NCI-H187 treated with DMSO at 0.1 percent for 48 hours (cell line): Measurements from ENCODE around the gene SCNN1B.
"Not testable (repeated sequence)": the region's sequence is repeated elsewhere in the genome, so short reads cannot be mapped to it uniquely, and the experiment has no call there.

ENCODE experiments used
- DNase-seq: peaks from one replicate; lab custom pipeline; 2025; lab: John Stamatoyannopoulos, UW

The SCNN1B gene

DNA sequence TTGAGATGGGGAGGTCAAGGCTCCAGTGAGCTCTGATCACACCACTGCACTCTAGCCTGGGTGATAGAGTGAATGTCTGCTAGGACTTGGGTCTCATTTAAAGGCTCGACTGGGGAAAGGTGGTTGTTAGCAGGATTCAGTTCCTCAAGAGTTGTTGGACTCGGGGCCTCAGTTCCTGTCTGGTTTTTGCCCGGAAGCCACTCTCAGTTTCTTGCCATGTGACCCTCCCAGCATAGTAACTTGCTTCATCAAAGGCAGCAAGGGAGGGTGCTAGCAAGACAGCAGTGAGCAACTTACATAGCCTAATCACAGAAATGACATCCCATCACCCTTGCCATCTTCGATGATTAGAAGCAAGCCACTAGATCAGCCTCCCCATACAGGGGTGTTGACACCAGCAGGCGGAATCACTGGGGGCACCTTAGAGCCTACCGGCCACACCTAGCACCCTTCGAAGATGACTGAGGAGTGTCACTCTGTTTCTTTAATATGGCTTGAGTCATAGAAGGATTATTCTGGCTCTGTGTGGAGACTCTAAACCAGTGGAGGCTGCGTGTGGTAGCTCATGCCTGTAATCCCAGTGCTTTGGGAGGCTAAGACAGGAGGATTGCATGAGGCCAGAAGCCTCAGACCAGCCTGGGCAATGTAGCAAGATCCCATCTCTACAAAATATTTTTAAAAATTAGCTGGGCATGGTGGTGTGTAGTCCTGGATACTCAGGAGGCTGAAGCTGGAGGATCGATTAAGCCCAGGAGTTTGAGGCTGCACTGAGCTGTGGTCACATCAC is 13.2 kb upstream of the SCNN1B start:
- DNase-seq, result no peak

DNA sequence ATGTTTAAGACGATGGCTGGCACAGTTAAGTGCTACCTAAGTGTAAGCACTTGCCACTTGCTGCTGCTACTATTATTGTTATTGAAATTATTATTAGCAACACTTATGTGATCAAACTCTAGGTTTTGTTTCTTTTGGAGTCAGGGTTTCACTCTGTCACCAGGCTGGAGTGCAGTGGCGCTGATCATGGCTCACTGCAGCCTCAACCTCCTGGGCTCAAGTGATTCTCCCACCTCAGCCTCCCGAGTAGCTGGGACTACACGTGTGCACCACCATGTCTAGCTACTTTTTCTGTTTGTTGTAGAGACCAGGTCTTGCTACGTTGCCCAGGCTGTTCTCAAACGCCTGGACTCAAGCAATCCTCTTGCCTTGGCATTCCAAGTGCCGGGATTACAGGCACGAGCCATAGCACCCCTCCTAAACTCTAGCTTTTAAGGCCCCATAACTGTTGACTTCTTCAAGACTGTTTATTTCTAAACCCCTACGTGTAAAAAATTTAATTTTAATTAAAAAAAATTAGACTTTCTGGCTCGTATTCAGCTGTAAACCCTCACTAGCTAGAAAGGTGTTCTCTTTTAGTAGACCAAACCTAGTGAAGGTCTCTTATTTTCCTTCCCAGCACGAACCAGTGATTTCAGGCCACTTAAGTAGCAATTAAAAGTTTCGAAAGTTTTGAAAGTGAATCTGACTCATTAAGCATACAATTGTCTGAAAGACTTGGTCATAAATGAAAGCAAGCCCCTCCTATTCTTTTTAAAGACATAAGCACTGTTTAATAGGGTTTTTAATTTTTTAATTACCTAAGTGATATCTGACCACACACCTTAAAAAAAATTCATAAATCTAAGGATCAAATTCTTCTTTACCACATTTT is 11.7 kb upstream of the SCNN1B start:
- no peak for DNase-seq

DNA sequence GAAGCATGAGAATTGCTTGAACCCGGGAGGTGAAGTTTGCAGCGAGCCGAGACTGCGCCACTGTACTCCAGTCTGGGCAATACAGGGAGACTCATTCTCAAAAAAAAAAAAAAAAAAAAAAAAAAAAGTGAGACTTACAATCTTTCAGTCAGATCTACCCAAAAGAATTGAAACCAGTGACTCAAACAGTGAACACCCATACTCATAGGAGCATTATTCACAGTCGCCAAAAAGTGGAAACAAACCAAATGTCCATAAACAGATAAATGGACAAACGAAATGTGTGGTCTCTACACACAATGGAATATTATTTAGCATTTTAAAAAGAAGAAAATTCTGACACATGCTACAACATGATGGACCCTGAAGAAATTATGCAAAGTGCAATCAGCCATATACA is 9.1 kb upstream of the SCNN1B start:
- DNase-seq, result no peak

DNA sequence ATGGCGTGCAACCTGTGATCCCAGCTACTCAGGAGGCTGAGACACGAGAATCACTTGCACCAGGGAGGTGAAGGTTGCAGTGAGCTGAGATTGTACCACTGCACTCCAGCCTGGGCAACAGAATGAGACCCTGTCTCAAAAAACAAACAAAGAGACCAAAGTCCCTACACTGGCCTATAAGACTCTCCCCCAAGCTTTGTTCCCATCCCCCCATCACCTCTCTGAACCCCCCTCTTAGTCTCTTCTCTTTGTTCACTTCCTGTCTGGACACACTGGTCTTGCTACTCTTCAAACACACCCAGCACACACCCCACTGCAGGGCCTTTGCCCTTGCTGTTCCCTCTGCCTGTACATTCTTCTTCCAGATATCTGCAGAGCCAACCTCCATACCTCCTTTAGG is 7.8 kb upstream of the SCNN1B start:
- DNase-seq, result no peak

DNA sequence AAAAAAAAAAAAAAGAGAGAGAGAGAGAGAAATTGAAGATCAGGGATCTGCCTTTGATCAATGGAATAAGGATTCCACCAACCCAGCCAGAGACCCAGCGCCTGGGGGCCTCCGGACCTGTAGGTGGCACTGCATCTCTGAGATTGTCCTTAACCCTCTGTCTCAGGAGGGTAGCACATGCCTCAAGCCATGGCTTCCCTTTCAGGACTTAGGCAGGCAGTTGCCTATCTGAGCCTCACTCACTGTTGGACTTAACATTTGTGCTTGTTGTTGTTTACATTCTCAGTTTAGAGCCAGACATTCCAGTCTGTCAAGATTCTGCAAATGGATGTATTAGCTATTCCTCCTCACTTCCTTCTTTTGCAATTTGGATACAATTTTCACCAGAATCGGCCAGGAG is 5.1 kb upstream of the SCNN1B start:
- no peak for DNase-seq

DNA sequence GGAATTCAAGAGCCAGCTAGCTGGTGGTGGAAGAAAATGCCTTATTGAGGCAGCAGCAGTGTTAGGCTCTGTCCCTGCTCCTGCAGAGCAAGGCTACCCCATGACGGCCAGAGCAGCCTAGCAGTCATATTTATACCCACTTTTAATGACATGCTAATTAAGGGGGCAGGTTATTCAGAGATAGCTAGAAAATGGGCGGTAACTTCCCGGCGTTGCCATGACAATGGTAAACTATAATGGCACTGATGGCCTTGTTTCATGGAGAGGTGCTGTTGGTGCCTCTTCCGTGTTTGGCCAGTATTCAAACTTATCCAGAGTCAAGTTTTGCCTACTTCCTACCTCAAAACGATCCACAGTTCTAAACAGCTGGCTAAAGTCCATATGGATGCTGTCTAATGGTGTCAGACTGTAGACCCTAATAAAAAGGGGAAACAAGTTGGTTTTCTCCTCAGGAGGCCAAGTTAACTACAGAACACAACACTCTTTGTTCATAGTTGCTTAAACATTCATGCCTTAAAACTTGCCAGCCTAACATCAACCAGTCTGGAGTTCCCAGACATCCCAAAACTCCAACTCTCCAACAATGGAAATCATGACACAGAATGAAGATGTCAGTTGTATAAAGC is 3.7 kb upstream of the SCNN1B start:
- DNase-seq, result no peak

DNA sequence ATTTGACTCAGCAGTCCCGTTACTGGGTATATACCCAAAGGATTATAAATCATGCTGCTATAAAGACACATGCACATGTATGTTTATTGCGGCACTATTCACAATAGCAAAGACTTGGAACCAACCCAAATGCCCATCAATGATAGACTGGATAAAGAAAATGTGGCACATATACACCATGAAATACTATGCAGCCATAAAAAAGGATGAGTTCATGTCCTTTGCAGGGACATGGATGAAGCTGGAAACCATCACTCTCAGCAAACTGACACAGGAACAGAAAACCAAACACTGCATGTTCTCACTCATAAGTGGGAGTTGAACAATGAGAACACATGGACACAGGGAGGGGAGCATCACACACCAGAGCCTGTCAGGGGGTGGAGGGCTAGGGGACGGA is 2.3 kb upstream of the SCNN1B start:
- not testable (repeated sequence) for DNase-seq

DNA sequence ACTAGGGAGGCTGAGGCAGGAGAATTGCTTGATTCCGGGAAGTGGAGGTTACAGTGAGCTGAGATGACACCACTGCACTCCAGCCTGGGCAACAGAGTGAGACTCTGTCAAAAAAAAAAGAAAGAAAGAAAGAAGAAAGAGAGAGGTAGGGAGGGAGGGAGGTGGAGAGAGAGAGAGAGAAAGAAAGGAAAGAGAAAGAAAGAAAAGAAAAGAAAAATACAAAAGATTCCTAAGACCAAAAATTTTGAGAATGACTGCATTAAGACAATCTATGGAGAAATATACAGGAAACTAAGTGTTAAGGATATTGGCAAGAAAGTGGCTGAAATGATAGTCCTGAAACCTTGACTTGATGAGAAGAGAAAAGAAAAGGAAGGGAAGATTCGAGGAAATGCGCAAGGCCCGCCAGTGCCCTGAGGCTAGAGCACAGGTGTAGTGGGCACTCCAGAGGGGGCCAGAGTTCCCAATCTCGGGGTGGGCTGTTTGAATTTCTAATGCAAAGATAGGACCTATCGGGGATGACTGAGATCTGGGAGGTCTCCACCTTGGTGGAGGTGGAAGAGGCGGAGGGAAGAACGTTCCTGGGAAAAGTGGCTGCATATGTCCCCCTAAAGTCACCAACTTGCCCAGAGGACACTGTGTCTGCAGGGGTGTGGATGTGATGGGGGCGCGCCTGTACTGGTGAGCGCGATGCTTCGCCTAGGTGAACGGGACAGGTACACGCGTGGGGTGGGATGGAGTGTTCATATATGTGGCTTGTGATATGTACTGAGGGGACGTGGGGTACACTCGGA is 654 bp upstream of the SCNN1B start:
- no peak for DNase-seq

DNA sequence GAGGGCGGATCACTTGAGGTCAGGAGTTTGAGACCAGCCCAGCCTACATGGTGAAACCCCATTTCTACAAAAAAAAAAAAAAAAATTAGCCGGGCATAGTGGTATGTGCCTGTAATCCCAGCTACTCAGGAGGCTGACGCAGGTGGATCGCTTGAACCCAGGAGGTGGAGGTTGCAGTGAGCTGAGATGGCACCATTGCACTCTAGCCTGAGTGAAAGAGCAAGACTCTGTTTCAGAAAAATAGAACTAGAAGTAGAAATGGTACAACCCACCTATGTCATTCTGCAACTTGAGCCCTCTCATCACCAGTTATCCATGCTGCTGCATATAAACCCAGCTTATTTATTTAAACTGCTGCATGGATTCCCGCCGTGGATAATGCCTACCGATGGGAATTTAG is 1.6 kb downstream of the SCNN1B start:
- no peak for DNase-seq

DNA sequence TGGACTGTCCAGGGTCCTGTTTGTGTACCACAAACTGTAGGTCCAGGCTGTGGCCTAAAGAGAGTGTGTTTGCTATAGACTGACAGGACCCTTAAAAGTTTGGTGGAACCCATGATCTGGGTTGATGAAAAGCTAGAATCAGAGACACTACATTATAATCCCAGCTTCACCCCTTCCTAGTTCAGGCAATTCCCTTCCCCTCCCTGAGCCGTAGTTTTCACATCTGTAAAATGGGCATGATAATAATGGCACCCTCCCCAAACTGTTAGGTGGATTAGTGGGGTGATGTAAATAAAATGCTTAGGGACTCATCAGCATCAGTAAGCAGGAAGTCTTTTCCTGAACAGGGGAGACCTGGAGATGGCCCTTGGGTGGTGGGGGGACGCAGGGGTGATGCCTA is 2.5 kb downstream of the SCNN1B start:
- DNase-seq, result no peak

DNA sequence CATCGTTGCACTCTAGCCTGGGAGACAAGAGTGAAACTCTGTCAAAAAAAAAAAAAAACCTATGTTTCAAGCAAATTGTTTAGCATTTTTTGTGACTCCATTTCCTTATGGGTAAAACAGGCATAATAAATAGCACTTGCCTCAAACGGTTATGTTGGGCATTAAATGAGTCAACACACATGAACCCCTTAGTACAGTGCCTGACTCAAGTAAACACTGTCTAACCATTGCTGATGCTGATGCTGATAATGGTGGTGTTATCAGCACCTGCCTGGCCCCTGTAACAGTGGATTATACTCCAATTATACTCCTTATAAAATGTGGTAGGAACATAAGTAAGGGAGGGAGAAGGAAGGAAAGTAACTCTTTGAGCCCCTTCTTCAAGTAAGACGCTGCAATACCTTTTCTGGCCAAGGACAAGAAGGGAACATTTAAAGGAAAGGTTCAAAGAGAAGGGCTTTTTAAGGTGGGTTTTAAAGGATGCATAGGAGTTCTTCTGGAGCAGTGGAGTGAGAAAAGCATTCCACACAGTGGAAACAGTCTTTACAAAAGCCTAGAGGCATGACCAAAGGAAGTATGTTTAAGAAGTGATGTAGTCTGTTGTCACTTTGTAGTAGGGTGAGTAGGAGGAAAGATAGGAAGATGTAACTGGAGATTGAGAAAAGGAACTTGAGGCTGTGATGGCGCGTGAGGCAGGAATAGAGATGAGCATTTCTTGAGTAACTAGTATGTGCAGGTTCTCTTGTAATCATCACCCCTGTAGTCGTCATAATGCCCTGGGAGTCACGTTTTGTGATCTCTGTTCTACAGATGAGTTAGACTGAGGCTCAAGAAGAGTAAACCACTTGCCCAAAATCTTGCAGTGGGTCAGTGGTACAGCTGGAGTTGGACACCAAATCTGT is 4.3 kb downstream of the SCNN1B start:
- no peak for DNase-seq

DNA sequence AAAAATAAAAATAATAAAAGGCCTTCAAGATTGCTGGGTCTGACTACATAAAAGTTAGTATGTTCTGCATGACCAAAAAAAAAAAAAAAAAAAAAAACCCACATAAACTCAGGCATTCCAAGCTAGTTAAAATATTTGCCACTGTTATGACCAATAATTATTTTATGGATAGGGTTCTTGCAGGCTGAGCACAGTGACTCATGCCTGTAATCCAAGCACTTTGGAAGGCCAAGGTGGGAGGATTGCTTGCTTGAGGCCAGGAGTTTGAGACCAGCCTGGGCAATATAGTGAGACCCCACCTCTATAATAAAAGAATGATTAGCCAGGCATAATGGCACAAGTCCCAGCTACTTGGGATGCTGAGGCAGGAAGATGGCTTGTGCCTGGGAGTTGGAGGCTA is 8.1 kb downstream of the SCNN1B start:
- no peak for DNase-seq

DNA sequence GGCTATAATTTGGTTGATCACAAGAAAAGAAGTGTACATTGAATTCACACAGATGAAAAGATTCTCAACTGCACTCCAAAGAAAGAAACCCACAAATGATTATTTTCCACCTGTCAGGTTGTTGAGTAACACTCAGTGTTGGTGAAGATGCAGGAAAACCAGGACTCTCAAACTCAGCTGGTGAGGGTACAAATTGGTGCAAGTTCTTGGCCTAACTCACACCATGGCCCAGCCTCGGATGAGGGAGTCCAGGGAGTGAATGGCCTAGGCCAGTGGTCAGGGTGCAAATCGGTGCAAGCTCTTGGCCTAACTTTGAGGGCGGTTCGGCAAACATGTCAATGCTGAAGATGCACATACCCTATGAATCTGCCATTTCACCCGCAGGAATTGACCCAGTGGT is 8.6 kb downstream of the SCNN1B start:
- DNase-seq, result no peak

DNA sequence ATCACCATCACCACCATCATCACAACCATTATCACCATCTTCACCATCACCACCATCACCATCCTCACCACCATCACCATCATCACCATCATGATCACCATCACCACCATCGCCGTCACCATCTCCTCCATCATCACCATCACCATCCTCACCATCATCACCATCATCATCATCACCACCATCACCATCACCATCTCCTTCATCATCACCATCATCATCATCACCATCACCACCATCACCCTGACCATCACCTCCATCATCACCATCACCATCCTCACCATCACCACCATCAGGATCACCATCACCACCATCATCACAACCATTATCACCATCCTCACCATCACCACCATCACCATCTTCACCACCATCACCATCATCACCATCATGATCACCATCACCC is 14.1 kb downstream of the SCNN1B start:
- no peak for DNase-seq

DNA sequence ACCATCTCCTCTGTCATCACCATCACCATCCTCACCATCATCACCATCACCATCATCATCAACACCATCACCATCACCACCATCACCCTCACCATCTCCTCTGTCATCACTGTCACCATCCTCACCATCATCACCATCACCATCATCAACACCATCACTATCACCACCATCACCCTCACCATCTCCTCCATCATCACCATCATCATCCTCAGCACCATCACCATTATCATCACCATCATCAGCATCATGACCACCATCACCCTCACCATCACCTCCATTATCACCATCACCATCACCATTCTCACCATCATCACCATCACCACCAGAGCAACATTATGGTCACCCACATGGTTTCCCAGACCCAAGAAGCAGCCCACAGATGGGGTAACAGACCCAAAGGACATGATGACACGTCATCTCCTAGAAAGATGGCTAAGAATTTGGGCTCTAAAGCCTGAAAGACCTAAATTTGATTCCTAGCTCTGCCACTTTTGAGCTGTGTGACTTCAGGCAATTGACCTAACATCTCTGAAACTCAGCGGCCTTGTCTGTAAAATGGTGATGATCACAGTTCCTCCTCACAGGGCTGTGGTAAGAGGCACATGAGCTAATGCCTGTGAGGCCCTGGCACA is 14.6 kb downstream of the SCNN1B start:
- DNase-seq, result no peak

DNA sequence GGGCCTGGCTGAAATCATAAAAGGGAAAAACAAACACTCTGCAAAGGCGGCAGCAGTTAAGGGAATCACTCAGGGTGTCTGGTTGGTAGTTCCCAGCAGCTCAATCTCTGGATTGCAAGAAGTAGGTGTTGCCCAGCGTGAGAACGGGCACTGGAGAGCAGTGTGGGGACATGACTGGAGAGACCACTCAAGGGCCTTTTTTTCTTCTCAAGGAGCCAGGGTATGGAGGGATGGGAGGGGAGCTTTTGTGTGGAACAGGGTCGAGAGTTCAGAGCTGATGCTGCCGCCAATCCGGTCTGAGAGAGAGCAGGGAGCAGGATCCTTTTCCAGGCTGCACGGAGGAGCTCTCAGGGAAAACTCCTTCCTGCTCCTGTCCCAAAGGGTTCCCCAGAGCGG is 15.2 kb downstream of the SCNN1B start:
- DNase-seq, result peak; percentile 62

DNA sequence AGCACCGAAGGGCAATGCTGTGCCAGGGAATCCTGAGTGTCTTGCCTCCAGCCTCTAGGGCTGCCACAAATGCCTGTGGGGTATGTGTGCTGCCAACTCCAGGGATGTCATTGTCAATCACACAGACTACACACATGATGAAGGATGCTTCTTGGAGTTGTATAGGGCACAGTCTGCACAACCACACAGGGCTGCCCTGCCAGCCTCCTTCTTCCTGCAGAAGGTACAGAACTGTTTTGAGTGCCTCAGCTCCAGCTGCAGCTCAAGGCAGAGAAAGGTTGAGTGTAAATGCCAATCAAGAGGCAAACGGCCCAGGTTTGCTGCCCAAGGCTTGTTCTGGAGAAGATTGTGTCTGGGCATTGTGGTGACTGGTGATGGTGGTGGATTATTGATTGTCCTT is 15.6 kb downstream of the SCNN1B start:
- no peak for DNase-seq

DNA sequence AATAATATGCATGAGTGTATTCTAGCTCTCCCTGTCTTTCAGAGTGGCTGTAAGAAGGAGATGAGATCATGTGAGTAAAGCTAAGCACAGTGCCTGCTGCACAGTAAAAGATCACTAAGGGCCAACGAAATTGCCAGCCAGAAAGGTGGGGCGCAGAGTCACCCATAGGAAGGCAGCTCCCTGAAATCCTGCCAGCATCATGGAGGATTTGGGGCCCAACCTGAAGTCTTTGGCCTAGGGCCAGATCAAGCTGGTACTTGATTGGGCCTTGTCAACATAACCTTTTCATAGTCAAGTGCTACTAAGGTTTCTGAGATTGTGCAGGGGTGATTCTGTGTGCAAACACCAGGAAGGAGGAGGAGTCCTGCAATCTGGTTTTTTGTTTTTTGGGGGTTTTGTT is 16.5 kb downstream of the SCNN1B start:
- no peak for DNase-seq

DNA sequence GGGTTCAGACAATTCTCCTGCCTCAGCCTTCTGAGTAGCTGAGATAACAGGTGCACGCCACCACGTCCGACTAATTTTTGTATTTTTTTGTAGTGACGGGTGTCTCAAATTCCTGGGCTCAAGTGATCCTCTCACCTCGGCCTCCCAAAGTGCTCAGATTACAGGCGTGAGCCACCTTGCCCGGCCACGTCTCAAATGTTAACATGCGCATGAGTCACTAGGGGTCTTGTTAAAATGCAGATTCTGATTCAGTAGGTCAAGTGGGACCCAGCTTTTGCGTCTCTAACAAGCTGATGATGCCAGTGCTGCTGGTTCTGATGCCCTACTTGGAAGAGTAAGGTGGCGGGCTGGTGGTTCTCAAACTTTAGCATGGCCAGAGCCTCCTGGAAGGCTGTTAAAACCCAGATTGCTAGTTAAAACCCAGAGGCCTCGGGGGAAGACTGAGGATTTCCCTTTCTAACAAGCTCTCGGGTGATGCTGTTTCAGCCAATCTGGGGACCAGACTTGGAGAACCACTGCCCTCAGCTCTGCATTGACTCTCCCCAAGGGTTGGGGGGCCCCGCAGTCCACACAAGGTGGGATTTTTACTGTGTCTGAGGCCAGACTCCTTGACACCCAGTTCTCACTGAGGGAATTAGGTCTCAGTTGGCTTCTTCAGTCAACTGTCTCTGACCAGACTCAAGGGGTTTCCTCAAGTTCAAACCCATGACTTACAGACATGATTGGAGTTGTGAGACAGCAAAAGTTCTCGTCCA is 17.9 kb downstream of the SCNN1B start:
- DNase-seq, result no peak

DNA sequence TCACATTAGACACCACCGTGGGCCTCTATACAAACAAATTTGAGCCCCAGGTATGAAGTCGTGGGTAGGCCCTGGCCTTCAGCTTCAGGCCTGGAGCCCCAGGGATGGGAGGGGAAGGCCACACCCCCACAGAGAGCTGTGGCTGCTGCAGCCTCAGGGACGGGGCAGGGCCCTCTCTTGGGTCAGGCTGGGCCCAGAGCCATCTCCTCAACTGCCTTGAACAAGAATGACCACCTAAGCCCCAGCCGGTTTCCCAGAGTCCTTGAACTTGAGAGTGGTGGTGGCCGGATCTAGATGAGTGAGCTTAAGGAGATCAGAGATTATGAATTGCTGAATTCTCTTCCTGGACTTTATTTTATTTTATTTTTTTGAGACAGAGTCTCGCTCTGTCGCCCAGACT is 18.6 kb downstream of the SCNN1B start:
- no peak for DNase-seq
